HPDE6-E6E7 (cell line): ENCODE data around the gene PLXNB3.

Source experiments
- DNase-seq: peaks from one replicate; pipeline ENCODE4 v3.0.0; 2011; ENCODE audit warnings: missing footprints; ENCODE audit errors: extremely low spot score

Gene PLXNB3

GRCh38 chrX:153791104-153791852 lies 27.2 kb downstream of the PLXNB3 start:
- no peak for DNase-seq

- no peak for DNase-seq
These were observed 28.3 kb downstream of the PLXNB3 start for GRCh38 chrX:153792368-153792767.

GRCh38 chrX:153793291-153793690 lies 29.2 kb downstream of the PLXNB3 start:
- no peak for DNase-seq

DNA sequence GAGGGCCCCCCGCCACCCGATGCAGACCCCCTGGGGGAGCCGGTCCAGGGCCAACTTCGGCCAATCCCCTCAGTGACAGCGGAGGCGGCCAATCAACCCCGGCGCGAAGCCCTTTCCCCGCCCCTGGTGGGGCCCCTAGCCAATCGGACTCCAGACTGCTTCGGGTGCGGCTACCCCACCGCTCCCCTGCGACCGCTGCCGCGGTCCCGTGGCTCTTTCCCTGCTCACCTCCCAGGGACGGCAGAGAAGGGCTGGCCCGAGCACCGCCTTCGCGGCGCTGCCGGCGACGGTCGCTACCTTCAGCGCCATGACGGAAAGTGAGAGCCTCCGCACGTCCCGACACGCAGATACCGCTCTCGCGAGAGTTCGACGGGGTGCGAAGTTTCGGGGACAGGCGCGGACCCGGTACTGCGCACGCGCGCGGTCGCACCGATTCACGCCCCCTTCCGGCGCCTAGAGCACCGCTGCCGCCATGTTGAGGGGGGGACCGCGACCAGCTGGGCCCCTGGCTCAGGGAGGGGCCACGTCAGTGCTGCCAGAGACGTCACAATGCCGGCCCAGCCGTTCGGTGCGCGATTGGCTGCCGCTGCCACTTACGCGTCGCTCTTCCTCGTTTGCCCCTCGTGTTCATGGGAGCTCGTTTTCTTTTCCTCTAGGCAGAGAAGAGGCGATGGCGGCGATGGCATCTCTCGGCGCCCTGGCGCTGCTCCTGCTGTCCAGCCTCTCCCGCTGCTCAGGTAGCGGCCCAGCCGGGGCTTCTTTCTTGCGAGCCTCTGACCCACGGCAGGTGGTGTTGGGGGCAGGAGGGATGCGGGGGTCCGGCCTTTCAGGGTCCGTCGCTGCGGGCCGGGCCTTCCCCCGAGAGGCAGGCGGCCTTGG lies 30.2 kb downstream of the PLXNB3 start, which contains the start of the genes IDH3G and SSR4:
TSS of gene IDH3G (minus strand) at position 358 of the 879 bp plus-strand sequence. CDS start at position 309, 49 bp downstream.
TSS of gene SSR4 (plus strand) at position 651 of the 879 bp plus-strand sequence. CDS start at position 671, 20 bp downstream.
- peak; percentile 100 for DNase-seq

GRCh38 chrX:153794897-153795816 lies 31.1 kb downstream of the PLXNB3 start:
- no peak for DNase-seq

GRCh38 chrX:153797415-153798015 lies 33.5 kb downstream of the PLXNB3 start:
- no peak for DNase-seq

- no peak for DNase-seq
These were observed 35.3 kb downstream of the PLXNB3 start for GRCh38 chrX:153799326-153799725.

- no peak for DNase-seq
These were observed 36.2 kb downstream of the PLXNB3 start for GRCh38 chrX:153800177-153800722.

DNA sequence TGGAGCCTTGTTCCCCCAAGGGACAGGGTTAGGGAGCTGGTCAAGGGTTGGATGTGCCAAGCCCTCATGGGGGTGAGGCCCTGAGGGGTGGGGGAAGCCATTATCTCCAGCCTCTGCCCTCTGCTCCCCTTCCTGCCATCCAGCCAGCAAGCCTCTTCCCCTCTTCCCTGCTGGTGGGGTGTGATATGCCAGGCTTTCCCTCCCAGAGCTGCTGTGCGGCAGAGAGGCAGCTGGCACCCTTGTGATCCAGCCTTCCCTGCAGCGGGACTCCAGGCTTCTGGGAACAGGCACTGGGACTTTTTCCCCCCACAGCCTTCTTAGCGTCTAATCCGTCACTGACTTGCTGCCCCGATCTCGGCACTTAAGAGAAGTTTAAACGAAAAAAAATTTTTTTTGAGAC lies 36.7 kb downstream of the PLXNB3 start:
- no peak for DNase-seq

GRCh38 chrX:153801669-153802068 lies 37.6 kb downstream of the PLXNB3 start:
- DNase-seq = no peak

- no peak for DNase-seq
These were observed 38.5 kb downstream of the PLXNB3 start for GRCh38 chrX:153802513-153803045.

DNA sequence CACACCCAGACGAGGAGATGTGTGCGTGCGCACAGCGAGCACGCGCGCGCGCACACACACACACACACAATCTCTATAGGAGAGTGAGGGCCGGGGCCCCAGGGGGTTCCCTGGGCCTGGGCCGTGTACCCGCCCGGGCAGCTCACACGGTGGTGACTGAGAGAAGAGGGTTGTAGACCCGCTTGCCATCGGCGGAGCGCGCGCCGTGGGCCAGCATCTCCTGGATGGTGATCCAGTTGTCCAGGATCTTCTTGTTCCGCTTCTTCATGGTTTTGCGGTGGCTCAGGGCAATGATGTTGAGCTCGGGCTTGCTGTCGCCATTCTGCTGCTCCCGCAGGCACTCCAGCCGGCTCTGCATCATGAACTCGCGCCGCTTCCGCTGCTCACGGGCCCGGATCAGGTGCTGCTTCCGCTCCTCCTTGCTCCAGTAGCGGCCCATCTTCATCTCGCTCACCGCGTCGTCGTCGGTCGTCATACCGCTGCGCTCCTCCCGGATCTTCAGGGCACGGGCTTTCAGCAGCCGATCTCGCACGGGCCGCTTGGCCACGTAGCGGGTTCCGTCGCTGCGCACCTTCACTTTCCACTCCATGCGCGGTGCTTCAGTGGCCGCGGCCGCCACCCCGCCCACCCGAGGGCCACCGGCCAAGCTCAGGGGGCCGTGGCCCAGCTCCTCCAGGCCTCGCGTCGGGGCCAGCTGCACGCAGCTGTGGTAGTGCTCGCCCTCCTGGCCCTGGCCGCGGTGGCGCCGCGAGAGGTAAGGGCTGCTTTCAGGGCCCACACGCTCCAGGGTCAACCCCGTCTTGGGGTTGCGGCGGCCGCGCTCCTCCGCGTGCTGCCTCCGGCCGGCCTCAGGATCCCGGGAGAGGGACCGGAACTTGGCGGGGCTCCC lies 39.4 kb downstream of the PLXNB3 start:
- DNase-seq = no peak

DNA sequence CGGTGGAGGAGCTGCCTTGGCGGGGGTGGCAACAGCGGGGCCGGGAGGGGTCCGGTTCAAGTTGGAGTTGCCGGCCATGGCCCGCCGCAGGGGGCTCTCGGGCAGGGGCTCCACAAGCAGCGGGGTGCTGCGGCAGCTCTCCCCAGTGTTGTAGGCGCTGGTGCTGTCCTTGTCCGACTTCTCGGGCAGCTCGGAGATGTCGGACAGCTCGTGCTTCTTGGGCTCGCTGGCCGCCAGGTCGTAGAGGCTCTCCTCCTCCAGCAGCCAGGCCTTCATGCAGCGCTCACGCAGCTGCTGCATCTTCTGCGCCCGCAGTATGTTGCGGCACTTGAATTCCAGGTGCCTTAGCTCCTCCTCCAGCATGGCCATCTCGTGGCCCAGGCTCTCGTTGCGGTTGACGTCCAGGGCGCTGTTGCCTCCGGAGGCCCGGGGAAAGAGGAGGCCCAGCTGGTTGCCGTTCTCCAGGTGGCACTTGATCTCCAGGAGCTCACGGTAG lies 40.1 kb downstream of the PLXNB3 start:
- no peak for DNase-seq

DNA sequence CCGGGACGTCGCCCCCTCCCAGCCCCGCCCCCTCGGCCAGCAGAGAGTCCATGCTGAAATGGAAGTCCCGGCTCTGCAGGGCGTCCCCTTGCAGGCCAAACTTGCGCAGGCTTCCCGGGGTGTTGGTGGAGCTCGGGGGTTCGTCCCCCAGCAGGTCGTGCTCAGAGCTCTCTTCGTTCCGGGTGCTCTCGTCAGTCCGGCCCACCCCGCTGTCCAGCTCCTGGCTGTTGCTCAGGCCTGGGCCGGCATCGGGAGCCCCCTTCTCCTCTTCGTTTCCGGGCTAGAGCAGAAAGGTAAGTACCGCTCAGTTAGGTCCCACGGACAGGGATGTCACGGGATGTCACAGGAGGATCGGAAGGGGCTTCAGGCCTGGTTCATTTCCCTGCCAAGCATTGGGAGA lies 40.6 kb downstream of the PLXNB3 start:
- DNase-seq = no peak

- no peak for DNase-seq
These were observed 41.4 kb downstream of the PLXNB3 start for GRCh38 chrX:153805436-153805835.

DNA sequence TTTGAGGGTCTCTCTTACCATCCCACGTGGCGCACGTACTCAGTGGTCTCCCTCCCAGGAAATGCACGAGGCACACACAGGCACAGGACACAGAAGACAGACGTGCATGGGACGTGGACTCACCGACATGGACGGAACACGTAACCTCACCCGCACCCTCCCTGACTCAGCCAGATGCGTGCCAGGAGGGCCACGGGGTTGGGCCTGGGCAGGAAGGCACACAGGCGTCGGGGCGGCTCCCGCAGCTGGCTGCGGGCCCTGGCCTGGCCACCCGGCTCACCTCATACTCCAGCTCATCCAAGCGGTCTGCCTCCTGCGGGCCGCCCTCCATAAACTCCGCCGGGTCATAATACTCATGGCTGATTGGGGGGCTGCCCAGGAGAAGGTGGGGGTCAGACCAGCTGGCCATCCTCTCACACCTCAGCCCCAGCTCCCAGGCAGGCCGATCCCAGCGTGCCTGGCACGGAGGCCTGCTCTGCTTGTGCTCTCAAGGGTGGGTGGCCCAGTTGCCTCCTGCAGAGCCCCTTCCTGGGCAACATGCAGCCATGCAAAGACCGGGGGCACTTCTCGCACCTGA lies 43.0 kb downstream of the PLXNB3 start:
- no peak for DNase-seq

DNA sequence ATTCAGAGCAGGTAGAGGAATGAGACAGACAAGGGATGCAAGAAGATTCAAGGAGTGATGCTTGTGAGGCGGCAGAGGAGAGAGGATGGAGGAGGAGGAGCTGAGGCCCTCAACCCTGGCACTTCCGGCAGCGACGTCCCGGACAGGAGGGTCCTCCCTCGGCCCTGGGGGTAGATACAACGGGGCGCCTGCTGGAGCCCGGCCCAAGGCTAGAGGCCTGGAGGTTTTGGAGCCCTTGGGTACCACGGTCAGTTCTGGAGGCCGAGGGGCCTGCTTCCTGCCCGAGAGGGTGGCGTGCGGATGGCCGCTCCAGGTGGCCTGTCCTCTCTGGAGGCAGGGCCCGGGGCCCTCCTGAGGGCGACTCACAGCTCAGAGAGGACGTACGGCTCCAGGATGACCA lies 43.9 kb downstream of the PLXNB3 start:
- no peak for DNase-seq

GRCh38 chrX:153812220-153812619 lies 48.2 kb downstream of the PLXNB3 start:
- no peak for DNase-seq

DNA sequence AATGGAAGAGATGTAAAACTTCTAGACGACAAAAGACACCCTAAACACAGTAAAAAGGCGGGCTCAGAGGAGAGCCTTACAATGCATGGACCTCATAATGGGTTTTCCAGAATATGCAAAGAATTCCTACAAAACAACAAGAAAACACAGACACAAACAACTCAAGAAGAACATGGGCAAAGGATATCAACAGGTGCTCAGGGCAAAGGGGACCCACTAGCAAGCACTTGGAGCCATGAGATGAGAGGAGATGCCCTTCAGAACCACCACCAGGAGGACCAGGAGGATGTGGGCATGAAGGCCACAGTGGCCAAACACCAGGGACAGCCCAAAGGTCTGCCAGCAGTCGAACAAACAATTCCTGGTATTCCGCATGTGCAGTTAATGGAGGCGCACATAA lies 49.1 kb downstream of the PLXNB3 start:
- no peak for DNase-seq
